ENCODE results near the gene GJA1.

Gene GJA1

DNA sequence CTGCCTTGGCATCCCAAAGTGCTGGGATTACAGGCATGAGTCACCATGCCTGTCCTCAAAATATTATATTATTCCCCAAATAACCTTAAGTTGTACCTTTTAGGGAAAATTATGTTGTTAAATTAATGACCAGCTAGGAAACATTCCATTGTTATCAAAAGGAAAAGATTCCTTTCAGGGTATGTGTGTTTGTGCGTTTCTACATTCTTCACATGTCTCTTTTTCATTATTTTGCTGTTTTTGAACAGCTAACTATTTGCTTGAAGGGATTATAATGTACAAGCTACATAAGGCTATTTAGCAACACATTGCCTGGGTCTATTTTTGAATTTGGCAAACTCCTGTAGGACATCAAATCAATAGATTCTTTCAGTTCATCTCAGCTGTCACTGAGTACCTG, 57.1 kb downstream of the GJA1 start:
- no peak for DNase-seq

DNA sequence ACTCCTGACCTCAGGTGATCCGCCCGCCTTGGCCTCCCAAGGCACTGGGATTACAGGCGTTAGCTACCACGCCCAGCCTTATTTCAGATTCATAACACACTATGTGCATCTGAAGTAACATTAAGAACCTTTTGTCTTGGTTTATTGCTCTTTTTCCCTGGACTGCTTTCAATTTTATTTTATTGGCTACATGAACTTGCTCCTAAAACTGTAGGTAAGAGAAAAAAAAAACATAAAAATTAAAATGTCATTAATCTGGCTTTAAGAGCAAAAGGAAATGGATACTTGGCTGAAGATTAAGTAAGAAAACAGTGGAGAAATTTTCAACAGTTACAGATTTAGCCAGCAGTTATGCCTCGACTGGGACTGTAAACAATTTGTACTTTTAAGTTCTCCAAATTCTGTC, 62.5 kb downstream of the GJA1 start:
- DNase-seq = no peak

DNA sequence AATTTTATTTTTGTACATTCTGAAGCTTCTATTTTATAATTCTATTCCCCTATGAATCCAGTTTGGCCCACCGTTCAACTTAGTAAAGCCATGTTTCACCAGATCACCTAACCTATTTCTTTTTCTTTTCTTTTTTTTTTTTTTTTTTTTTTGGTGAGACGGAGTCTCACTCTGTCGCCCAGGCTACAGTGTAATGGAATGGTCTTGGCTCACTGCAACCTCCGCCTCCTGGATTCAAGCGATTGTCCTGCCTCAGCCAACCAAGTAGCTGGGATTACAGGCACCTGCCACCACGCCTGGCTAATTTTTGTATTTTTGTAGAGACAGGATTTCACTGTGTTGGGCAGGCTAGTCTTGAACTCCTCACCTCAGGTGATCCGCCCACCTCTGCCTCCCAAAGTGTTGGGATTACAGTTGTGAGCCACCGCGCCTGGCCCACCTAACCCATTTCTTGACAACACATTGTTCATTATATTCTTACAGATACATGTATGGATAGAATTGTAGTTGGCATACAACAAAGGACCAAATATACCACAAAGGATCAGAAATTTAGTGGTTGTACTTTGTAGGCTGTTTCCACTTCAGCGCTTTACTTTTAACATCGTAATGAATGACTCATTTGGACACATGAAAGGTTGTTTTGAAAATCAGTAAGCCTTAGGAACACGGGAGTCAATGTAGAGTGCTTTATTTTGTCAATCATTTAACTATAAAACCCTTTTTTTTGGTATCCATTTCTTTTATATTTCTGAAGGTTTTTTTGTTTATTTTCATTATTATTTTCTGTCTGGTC, 63.2 kb downstream of the GJA1 start:
- no peak for DNase-seq
